ENCODE data around the gene ISCU. TPM values are rescaled to one million over a fixed set of nuclear protein-coding genes. Genes with fewer than 3 reads are reported as not detected.

Gene ISCU
- total and polyA plus RNA-seq, 8 donors, result 78.0 to 147 (median 84.6) TPM

GRCh38 chr12:108542320-108542719 lies 20.1 kb upstream of the ISCU start:
- intact Hi-C loops (cut with DNase I), result no loop called here
- ATAC-seq, result no peak
- Histone ChIP-seq H3K9me3 (no peaks in the 10 kb centered on the region), H3K4me3 (no peak overlapping the region), H3K36me3 (peaks cover 8 to 80% of the 10 kb centered on the region in 2 donors), H3K27ac (no peak overlapping the region), H3K4me1 (peaks cover 0 to 5% of the 10 kb centered on the region in 2 donors), H3K27me3 (no peaks in the 10 kb centered on the region)
- DNase-seq, result no peak
- TF ChIP-seq CTCF (IDR thresholded peaks at IDR 0.05), result no peak

- DNase-seq (no peak), ATAC-seq (no peak)
- no peak for TF ChIP-seq CTCF (IDR thresholded peaks at IDR 0.05)
- Histone ChIP-seq H3K4me3 (no peak overlapping the region), H3K9me3 (no peaks in the 10 kb centered on the region), H3K27ac (no peak overlapping the region), H3K4me1 (peaks cover 0 to 5% of the 10 kb centered on the region in 2 donors), H3K27me3 (no peaks in the 10 kb centered on the region), H3K36me3 (peaks cover 8 to 80% of the 10 kb centered on the region in 2 donors)
- intact Hi-C loops (cut with DNase I), result no loop called here
Measured at GRCh38 chr12:108543652-108544051, 18.7 kb upstream of the ISCU start.

GRCh38 chr12:108547686-108548085 lies 14.7 kb upstream of the ISCU start:
- Histone ChIP-seq H3K27me3 (no peaks in the 10 kb centered on the region), H3K4me3 (no peak overlapping the region), H3K4me1 (peaks cover 0 to 24% of the 10 kb centered on the region in 2 donors), H3K36me3 (peaks cover 8 to 63% of the 10 kb centered on the region in 2 donors), H3K9me3 (no peaks in the 10 kb centered on the region), H3K27ac (no peak overlapping the region)
- DNase-seq (no peak), ATAC-seq (no peak)
- no peak for TF ChIP-seq CTCF (IDR thresholded peaks at IDR 0.05)
- intact Hi-C loops (cut with DNase I), result no loop called here

- Histone ChIP-seq H3K27me3 (no peaks in the 10 kb centered on the region), H3K9me3 (no peaks in the 10 kb centered on the region), H3K27ac (no peak overlapping the region), H3K4me1 (peaks cover 0 to 31% of the 10 kb centered on the region in 2 donors), H3K36me3 (peaks cover 3 to 49% of the 10 kb centered on the region in 2 donors), H3K4me3 (no peak overlapping the region)
- no peak for TF ChIP-seq CTCF (IDR thresholded peaks at IDR 0.05)
- intact Hi-C loops (cut with DNase I), result no loop called here
- DNase-seq (no peak), ATAC-seq (no peak)
Measured at GRCh38 chr12:108548954-108549521, 13.4 kb upstream of the ISCU start.

- Histone ChIP-seq H3K4me3 (no peak overlapping the region), H3K27me3 (no peaks in the 10 kb centered on the region), H3K36me3 (peaks cover 0 to 31% of the 10 kb centered on the region in 2 donors), H3K4me1 (peaks cover 0 to 48% of the 10 kb centered on the region in 2 donors), H3K9me3 (no peaks in the 10 kb centered on the region), H3K27ac (no peak overlapping the region)
- no peak for DNase-seq
- no peak for TF ChIP-seq CTCF (IDR thresholded peaks at IDR 0.05)
- ATAC-seq, result no peak
- intact Hi-C loops (cut with DNase I), result no loop called here
Measured at GRCh38 chr12:108551535-108551934, 10.9 kb upstream of the ISCU start.

Data from left lung (tissue), 10 donors.